Keratinocyte (primary cell): Measurements from ENCODE around the gene RYR2. TPM values are rescaled to one million over a fixed set of nuclear protein-coding genes. Genes with fewer than 3 reads are reported as not detected.

Source experiments
- DNase-seq: peaks from one replicate; pipeline ENCODE4 v3.0.0-alpha.2; 2011; ENCODE audit warnings: low read depth, missing footprints, low spot score
- FAIRE-seq: peaks from 2 replicates; lab custom pipeline; 2011; peaks lifted over from hg19 to GRCh38; lab: Jason Lieb, UNC
- H2AFZ ChIP-seq: 2 replicates; pipeline ENCODE4 v1.6.0; 2012; ENCODE audit warnings: low read length, control low read depth, inconsistent platforms; ENCODE audit not compliant: control insufficient read depth
- H3K27ac ChIP-seq: 2 replicates; pipeline ENCODE4 v1.5.1; 2011; ENCODE audit warnings: low read length; ENCODE audit not compliant: control insufficient read depth, insufficient read depth
- H3K27me3 ChIP-seq: 3 replicates; pipeline ENCODE4 v1.6.0; 2011; ENCODE audit warnings: low read length; ENCODE audit not compliant: control insufficient read depth, insufficient read depth; ENCODE audit errors: extremely low read depth
- H3K36me3 ChIP-seq, 2 experiments: 2 replicates in 1 of 2; 3 replicates in 1 of 2; pipeline ENCODE4 v1.5.1; 2011; ENCODE audit warnings: low read length in 2 of 2, mild to moderate bottlenecking in 1 of 2; ENCODE audit not compliant: control insufficient read depth in 2 of 2, insufficient read depth in 2 of 2; ENCODE audit errors: extremely low read depth in 1 of 2
- H3K4me1 ChIP-seq: 3 replicates; pipeline ENCODE4 v1.5.1; 2011; ENCODE audit warnings: low read length; ENCODE audit not compliant: control insufficient read depth, insufficient read depth; ENCODE audit errors: extremely low read depth
- H3K4me2 ChIP-seq: 3 replicates; pipeline ENCODE4 v1.6.0; 2011; ENCODE audit warnings: low read depth, low read length; ENCODE audit not compliant: control insufficient read depth, insufficient read depth; ENCODE audit errors: extremely low read depth
- H3K4me3 ChIP-seq, 3 experiments: fragments of 200-600 bp in 1 of 3; sonication (generic) in 1 of 3; 2 replicates in 2 of 3; 3 replicates in 1 of 3; pipeline ENCODE4 v1.5.1; 2011 to 2016; ENCODE audit warnings: low read length in 3 of 3, mild to moderate bottlenecking in 3 of 3, control low read depth in 2 of 3, inconsistent platforms in 1 of 3, low read depth in 1 of 3, mixed read lengths in 1 of 3, mixed run types in 1 of 3, moderate library complexity in 1 of 3; ENCODE audit not compliant: control insufficient read depth in 2 of 3, insufficient read depth in 2 of 3; ENCODE audit errors: extremely low read depth in 1 of 3
- H3K79me2 ChIP-seq: 2 replicates; pipeline ENCODE4 v1.6.0; 2012; ENCODE audit warnings: low read length; ENCODE audit not compliant: control insufficient read depth, insufficient read depth
- H3K9ac ChIP-seq: 3 replicates; pipeline ENCODE4 v1.6.0; 2011; ENCODE audit warnings: low read length; ENCODE audit not compliant: control insufficient read depth, insufficient read depth; ENCODE audit errors: extremely low read depth
- H3K9me1 ChIP-seq: 3 replicates; pipeline ENCODE4 v1.6.0; 2011; ENCODE audit warnings: low read length; ENCODE audit not compliant: control insufficient read depth, insufficient read depth; ENCODE audit errors: extremely low read depth
- H3K9me3 ChIP-seq: 2 replicates; pipeline ENCODE4 v1.5.1; 2012; ENCODE audit warnings: low read depth, low read length; ENCODE audit not compliant: control insufficient read depth
- H4K20me1 ChIP-seq: 3 replicates; pipeline ENCODE4 v1.6.0; 2011; ENCODE audit warnings: low read length; ENCODE audit not compliant: control insufficient read depth, insufficient read depth; ENCODE audit errors: extremely low read depth
- EZH2 ChIP-seq: IDR thresholded peaks from one replicate; pipeline ENCODE4 v1.6.1; 2012; ENCODE audit warnings: inconsistent platforms, mild to moderate bottlenecking, low read length, moderate library complexity
- dilution Hi-C: fragments of 300-500 bp; cut with MboI; formaldehyde crosslinking; loops from one replicate; pipeline ENCODE4 v1.7.0; 2020; ENCODE audit warnings: low sequenced_read_pairs; ENCODE audit not compliant: extremely low pct_ligation_motif_present
- polyA plus RNA-seq, 5 experiments: library from polyadenylated mRNA; depleted of rRNA in 3 of 5; stranded (reverse) in 3 of 5; stranded (forward) in 1 of 5; unstranded in 1 of 5; fragments of >200 nt; gene quantifications; 1 replicate in 1 of 5; 2 replicates in 3 of 5; 3 replicates in 1 of 5; pipeline versions ENCODE4 v1.2.1 to v1.2.3, GENCODE V29; 2011 to 2012; ENCODE audit warnings: missing spikeins in 2 of 5, low read depth in 1 of 5, low replicate concordance in 1 of 5
- TF ChIP-seq, protein P1 (sequence below), 3 experiments: IDR thresholded peaks in 1 of 3; conservative IDR thresholded peaks in 1 of 3; optimal IDR thresholded peaks in 1 of 3; 2 replicates in 2 of 3; 3 replicates in 1 of 3; pipeline versions ENCODE3 to v1.5.1; 2011; ENCODE audit warnings: low read length in 3 of 3, mild to moderate bottlenecking in 3 of 3, moderate library complexity in 2 of 3, control low read depth in 1 of 3, inconsistent platforms in 1 of 3; ENCODE audit not compliant: insufficient read depth in 2 of 3; ENCODE audit errors: extremely low read depth in 1 of 3

The RYR2 gene
- polyA plus RNA-seq, 1 donor (not counting 4 experiments of a cell fraction or from before 2014, with no cell fraction given) = 0.05 TPM

DNA sequence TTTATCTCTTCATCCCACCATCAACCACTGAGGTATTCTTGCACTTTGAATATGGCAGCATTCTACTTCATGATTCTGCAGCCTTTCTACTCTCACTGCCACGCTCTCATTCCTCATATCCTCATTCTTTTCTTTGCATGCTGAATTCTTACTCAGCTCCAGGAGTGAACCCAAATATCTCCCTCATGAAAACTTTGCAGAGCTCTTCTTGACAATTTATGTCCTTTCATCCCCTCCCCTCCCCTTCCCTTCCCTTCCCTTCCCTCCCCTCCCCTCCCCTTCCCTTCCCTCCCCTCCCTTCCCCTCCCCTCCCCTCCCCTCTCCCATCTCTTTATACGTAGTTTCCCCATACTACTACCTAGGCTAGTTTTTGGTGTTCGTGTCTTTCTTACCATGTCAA lies 363.9 kb downstream of the RYR2 start:
- Histone ChIP-seq H3K4me3 (no peak overlapping the region), H3K27me3 (no peaks in the 10 kb centered on the region), H3K27ac (no peak overlapping the region), H3K4me2 (no peak overlapping the region), H4K20me1 (no peaks in the 10 kb centered on the region), H3K9ac (no peak overlapping the region), H3K79me2 (no peaks in the 10 kb centered on the region), H3K9me1 (no peaks in the 10 kb centered on the region), H3K4me1 (no peaks in the 10 kb centered on the region), H3K9me3 (no peaks in the 10 kb centered on the region), H3K36me3 (no peaks in the 10 kb centered on the region), H2AFZ (no peak overlapping the region)
- no peak for TF ChIP-seq EZH2
- TF ChIP-seq, protein P1, sequence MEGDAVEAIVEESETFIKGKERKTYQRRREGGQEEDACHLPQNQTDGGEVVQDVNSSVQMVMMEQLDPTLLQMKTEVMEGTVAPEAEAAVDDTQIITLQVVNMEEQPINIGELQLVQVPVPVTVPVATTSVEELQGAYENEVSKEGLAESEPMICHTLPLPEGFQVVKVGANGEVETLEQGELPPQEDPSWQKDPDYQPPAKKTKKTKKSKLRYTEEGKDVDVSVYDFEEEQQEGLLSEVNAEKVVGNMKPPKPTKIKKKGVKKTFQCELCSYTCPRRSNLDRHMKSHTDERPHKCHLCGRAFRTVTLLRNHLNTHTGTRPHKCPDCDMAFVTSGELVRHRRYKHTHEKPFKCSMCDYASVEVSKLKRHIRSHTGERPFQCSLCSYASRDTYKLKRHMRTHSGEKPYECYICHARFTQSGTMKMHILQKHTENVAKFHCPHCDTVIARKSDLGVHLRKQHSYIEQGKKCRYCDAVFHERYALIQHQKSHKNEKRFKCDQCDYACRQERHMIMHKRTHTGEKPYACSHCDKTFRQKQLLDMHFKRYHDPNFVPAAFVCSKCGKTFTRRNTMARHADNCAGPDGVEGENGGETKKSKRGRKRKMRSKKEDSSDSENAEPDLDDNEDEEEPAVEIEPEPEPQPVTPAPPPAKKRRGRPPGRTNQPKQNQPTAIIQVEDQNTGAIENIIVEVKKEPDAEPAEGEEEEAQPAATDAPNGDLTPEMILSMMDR (optimal IDR thresholded peaks at IDR 0.05 in 1 of 3, IDR thresholded peaks at IDR 0.05 in 1 of 3, conservative IDR thresholded peaks at IDR 0.05 in 1 of 3; ENCODE audit: extremely low read depth in 1 of 3, insufficient read depth in 2 of 3, low read length in 3 of 3) = no peak
- FAIRE-seq (no peak), DNase-seq (no peak)
- dilution Hi-C loops = no loop called here

- no peaks in the 10 kb centered on the region for H3K9me1 ChIP-seq
- H2AFZ ChIP-seq = no peak overlapping the region
- H3K36me3 ChIP-seq = no peaks in the 10 kb centered on the region
- dilution Hi-C loops = no loop called here
- no peaks in the 10 kb centered on the region for H4K20me1 ChIP-seq
- H3K9me3 ChIP-seq = no peaks in the 10 kb centered on the region
- TF ChIP-seq, protein P1 (optimal IDR thresholded peaks at IDR 0.05 in 1 of 3, IDR thresholded peaks at IDR 0.05 in 1 of 3, conservative IDR thresholded peaks at IDR 0.05 in 1 of 3; ENCODE audit: extremely low read depth in 1 of 3, insufficient read depth in 2 of 3, low read length in 3 of 3) = no peak
- TF ChIP-seq EZH2 = no peak
- FAIRE-seq = no peak
- no peak overlapping the region for H3K9ac ChIP-seq
- DNase-seq = no peak
- H3K27ac ChIP-seq = no peak overlapping the region
- H3K4me1 ChIP-seq = no peaks in the 10 kb centered on the region
- H3K4me2 ChIP-seq = no peak overlapping the region
- no peak overlapping the region for H3K4me3 ChIP-seq
- no peaks in the 10 kb centered on the region for H3K79me2 ChIP-seq
- no peaks in the 10 kb centered on the region for H3K27me3 ChIP-seq
These were observed 369.6 kb downstream of the RYR2 start for GRCh38 chr1:237411621-237412020.
